Neural progenitor cell (in vitro differentiated cells): Measurements from ENCODE around the gene CKS1B. TPM values are rescaled to one million over a fixed set of nuclear protein-coding genes. Genes with fewer than 3 reads are reported as not detected.
A peak's percentile ranks its signal among the peaks of the same experiment; 100 is the strongest.

ENCODE experiments used
- DNase-seq: peaks from one replicate; pipeline ENCODE4 v3.0.0-alpha.2; 2016; ENCODE audit warnings: low spot score
- H2AFZ ChIP-seq: fragments of 200-600 bp; sonication (generic); replicated peaks from 2 replicates; pipeline ENCODE4 v1.6.1; 2016; ENCODE audit warnings: antibody characterized with exemption
- H3F3A ChIP-seq: fragments of 200-600 bp; sonication (generic); 2 replicates; pipeline ENCODE4 v1.6.1; 2016; ENCODE audit warnings: antibody characterized with exemption, low read depth
- H3K27ac ChIP-seq: fragments of 200-600 bp; sonication (generic); 2 replicates; pipeline ENCODE4 v1.5.1; 2016; ENCODE audit warnings: mild to moderate bottlenecking
- H3K27me3 ChIP-seq: fragments of 200-600 bp; sonication (generic); 2 replicates; pipeline ENCODE4 v1.6.1; 2016; ENCODE audit warnings: mild to moderate bottlenecking, moderate library complexity
- H3K36me3 ChIP-seq: fragments of 200-600 bp; sonication (generic); 2 replicates; pipeline ENCODE4 v1.5.1; 2016
- H3K4me1 ChIP-seq: fragments of 200-600 bp; sonication (generic); 2 replicates; pipeline ENCODE4 v1.6.1; 2016; ENCODE audit warnings: mixed run types
- H3K4me2 ChIP-seq: fragments of 200-600 bp; sonication (generic); 2 replicates; pipeline ENCODE4 v1.6.1; 2016
- H3K4me3 ChIP-seq: fragments of 200-600 bp; sonication (generic); 2 replicates; pipeline ENCODE4 v1.5.1; 2016
- H3K79me2 ChIP-seq: fragments of 200-600 bp; sonication (generic); 2 replicates; pipeline ENCODE4 v1.6.1; 2016; ENCODE audit warnings: low read depth
- H3K9ac ChIP-seq: fragments of 200-600 bp; sonication (generic); 2 replicates; pipeline ENCODE4 v1.6.1; 2016
- H3K9me3 ChIP-seq: fragments of 200-600 bp; sonication (generic); 2 replicates; pipeline ENCODE4 v1.5.1; 2016; ENCODE audit warnings: low read depth
- H4K20me1 ChIP-seq: fragments of 200-600 bp; sonication (generic); 2 replicates; pipeline ENCODE4 v1.6.1; 2016; ENCODE audit warnings: low read depth
- H3K27ac Mint-ChIP-seq: 3 replicates; pipeline ENCODE4 v1.8.0; 2021; ENCODE audit warnings: mixed read lengths
- H3K27me3 Mint-ChIP-seq: 2 replicates; pipeline ENCODE4 v1.8.0; 2022; ENCODE audit warnings: low read depth, mild to moderate bottlenecking, inconsistent platforms, moderate library complexity, mixed read lengths; ENCODE audit not compliant: insufficient read depth
- H3K36me3 Mint-ChIP-seq: 3 replicates; pipeline ENCODE4 v1.8.0; 2021; ENCODE audit warnings: mixed read lengths
- H3K4me1 Mint-ChIP-seq: 3 replicates; pipeline ENCODE4 v1.8.0; 2021; ENCODE audit warnings: mixed read lengths
- H3K4me3 Mint-ChIP-seq: 3 replicates; pipeline ENCODE4 v1.8.0; 2021; ENCODE audit warnings: mild to moderate bottlenecking, moderate library complexity, mixed read lengths
- H3K9me3 Mint-ChIP-seq: 3 replicates; pipeline ENCODE4 v1.8.0; 2020; ENCODE audit warnings: mixed read lengths
- CTCF ChIP-seq: fragments of 200-600 bp; sonication (generic); IDR thresholded peaks from 2 replicates; pipeline ENCODE4 v1.5.1; 2017; ENCODE audit warnings: antibody characterized with exemption, mild to moderate bottlenecking
- EZH2 ChIP-seq: fragments of 200-600 bp; sonication (generic); IDR thresholded peaks from 2 replicates; pipeline ENCODE4 v1.6.1; 2017; ENCODE audit warnings: antibody characterized with exemption, mild to moderate bottlenecking, moderate library complexity
- EZH2phosphoT487 ChIP-seq: fragments of 200-600 bp; sonication (generic); IDR thresholded peaks from 2 replicates; pipeline ENCODE4 v1.6.1; 2017; ENCODE audit warnings: antibody characterized with exemption
- total RNA-seq: library from RNA; depleted of rRNA; stranded (reverse); fragments of >200 nt; gene quantifications from 2 replicates; pipeline ENCODE4 v1.2.3, GENCODE V29; 2015; ENCODE audit warnings: low replicate concordance

The CKS1B gene
- total RNA-seq, 1 donor from 2014 or later, result 297 TPM

GRCh38 chr1:154996966-154997701, 22.7 kb downstream of the CKS1B start:
- Histone ChIP-seq H3F3A (peaks cover 46% of the 10 kb centered on the region), H3K27ac (no peak overlapping the region), H3K9me3 (no peaks in the 10 kb centered on the region), H3K4me2 (no peak overlapping the region), H3K4me1 (peaks cover 8% of the 10 kb centered on the region), H4K20me1 (no peaks in the 10 kb centered on the region), H2AFZ (no peak overlapping the region), H3K27me3 (no peaks in the 10 kb centered on the region), H3K36me3 (no peaks in the 10 kb centered on the region), H3K9ac (no peak overlapping the region), H3K79me2 (no peaks in the 10 kb centered on the region), H3K4me3 (no peak overlapping the region)
- Mint-ChIP-seq H3K27ac (no peak overlapping the region), H3K27me3 (peaks cover 12% of the 10 kb centered on the region), H3K36me3 (peaks cover 2% of the 10 kb centered on the region), H3K4me1 (peaks cover 30% of the 10 kb centered on the region), H3K4me3 (no peak overlapping the region), H3K9me3 (no peaks in the 10 kb centered on the region)
- TF ChIP-seq CTCF, result no peak
- TF ChIP-seq EZH2phosphoT487, result no peak
- TF ChIP-seq EZH2, result no peak
- DNase-seq, result no peak

DNA sequence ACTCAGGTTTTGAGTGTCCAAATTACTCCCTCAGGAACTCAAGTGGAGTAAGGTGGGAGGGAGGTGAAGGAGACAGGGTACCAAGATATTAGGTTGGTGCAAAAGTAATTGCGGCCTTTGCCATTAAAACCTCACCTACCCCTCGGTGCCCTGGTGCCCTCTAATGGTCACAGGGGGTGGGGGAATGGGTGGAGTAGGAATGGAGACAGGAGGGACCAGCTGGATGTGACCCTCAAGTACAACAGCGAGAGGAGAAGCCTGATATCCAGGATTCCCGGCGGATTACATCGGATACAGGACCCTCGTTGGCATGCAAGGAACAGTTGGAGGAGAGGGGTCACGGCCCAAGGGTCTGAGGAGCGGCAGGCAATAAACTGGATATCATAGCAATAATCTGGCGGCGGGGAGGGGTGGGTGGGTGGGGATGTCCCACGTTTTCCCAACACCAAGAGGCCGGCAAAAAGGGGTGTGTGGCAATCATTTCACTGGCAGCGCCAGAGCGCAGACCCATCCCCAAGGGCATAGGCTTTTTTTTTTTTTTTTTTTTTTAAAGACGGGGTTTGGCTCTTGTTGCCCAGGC, 23.8 kb downstream of the CKS1B start:
- peaks cover 42% of the 10 kb centered on the region for H3F3A ChIP-seq
- no peaks in the 10 kb centered on the region for H3K27me3 ChIP-seq
- no peaks in the 10 kb centered on the region for H3K36me3 ChIP-seq
- peaks cover 7% of the 10 kb centered on the region for H3K79me2 ChIP-seq
- no peak overlapping the region for H3K27ac Mint-ChIP-seq
- DNase-seq, result no peak
- no peaks in the 10 kb centered on the region for H3K36me3 Mint-ChIP-seq
- peak overlapping the region; percentile 59 for H3K4me3 Mint-ChIP-seq
- no peak overlapping the region for H3K27ac ChIP-seq
- H4K20me1 ChIP-seq, result no peaks in the 10 kb centered on the region
- no peak for TF ChIP-seq EZH2phosphoT487
- TF ChIP-seq EZH2, result no peak
- TF ChIP-seq CTCF, result no peak
- no peaks in the 10 kb centered on the region for H3K9me3 Mint-ChIP-seq
- H3K9ac ChIP-seq, result no peak overlapping the region
- H3K9me3 ChIP-seq, result no peaks in the 10 kb centered on the region
- H3K4me3 ChIP-seq, result no peak overlapping the region
- H3K4me2 ChIP-seq, result no peak overlapping the region
- H3K4me1 Mint-ChIP-seq, result peaks cover 25% of the 10 kb centered on the region
- peaks cover 7% of the 10 kb centered on the region for H3K27me3 Mint-ChIP-seq
- peaks cover 8% of the 10 kb centered on the region for H3K4me1 ChIP-seq
- no peak overlapping the region for H2AFZ ChIP-seq

- peak overlapping the region; percentile 83 for H3K4me3 Mint-ChIP-seq
- no peaks in the 10 kb centered on the region for H3K9me3 Mint-ChIP-seq
- H3K9ac ChIP-seq, result no peak overlapping the region
- peak overlapping the region; percentile 82 for H3K4me2 ChIP-seq
- no peak overlapping the region for H2AFZ ChIP-seq
- peaks cover 13% of the 10 kb centered on the region for H3K4me1 ChIP-seq
- peaks cover 43% of the 10 kb centered on the region for H3F3A ChIP-seq
- peak; percentile 84 for DNase-seq
- no peaks in the 10 kb centered on the region for H3K36me3 Mint-ChIP-seq
- H3K79me2 ChIP-seq, result peaks cover 14% of the 10 kb centered on the region
- no peaks in the 10 kb centered on the region for H3K27me3 ChIP-seq
- TF ChIP-seq CTCF (peak; percentile 92), EZH2 (no peak)
- peaks cover 25% of the 10 kb centered on the region for H3K4me1 Mint-ChIP-seq
- peak overlapping the region; percentile 72 for H3K4me3 ChIP-seq
- no peaks in the 10 kb centered on the region for H3K36me3 ChIP-seq
- H3K27ac Mint-ChIP-seq, result peak overlapping the region; percentile 94
- H3K27ac ChIP-seq, result no peak overlapping the region
- no peaks in the 10 kb centered on the region for H3K9me3 ChIP-seq
- H4K20me1 ChIP-seq, result no peaks in the 10 kb centered on the region
- peaks cover 4% of the 10 kb centered on the region for H3K27me3 Mint-ChIP-seq
These were observed 24.5 kb downstream of the CKS1B start for GRCh38 chr1:154998818-154999570.
